Measurements from ENCODE around the gene EIF2S3B. TPM values are rescaled to one million over a fixed set of nuclear protein-coding genes. Genes with fewer than 3 reads are reported as not detected.

Gene EIF2S3B
- total RNA-seq, 4 donors from 2014 or later, result 0.31 TPM; not detected in 3

DNA sequence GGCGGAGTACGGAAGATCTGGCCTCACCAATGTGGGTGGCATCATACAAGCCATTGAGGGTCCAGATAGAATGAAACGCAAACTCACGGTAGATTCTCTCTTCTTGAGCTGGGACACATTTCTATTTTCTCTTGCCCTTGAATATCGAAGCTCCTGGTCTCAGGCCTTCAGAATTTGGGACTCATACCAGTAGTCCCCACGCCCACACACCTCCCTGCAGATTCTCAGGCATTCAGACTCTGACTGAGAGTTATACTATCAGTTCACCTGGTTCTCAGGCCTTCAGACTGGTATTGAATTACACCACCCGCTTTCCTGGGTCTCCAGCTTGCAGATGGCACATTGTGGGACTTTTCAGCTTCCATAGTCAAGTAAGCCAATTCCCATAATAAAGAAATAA lies 37.8 kb downstream of the EIF2S3B start:
- H3K4me1 ChIP-seq, result no peaks in the 10 kb centered on the region
- in situ Hi-C loops (cut with MboI; ENCODE audit: low sequenced_read_pairs in 4 of 4), result no loop called here
- intact Hi-C loops (cut with DNase I; ENCODE audit: low total_unique reads), result no loop called here
- H3K27ac ChIP-seq, result no peak overlapping the region
- no peaks in the 10 kb centered on the region for H3K36me3 ChIP-seq
- ATAC-seq, result no peak
- no peaks in the 10 kb centered on the region for H3K27me3 ChIP-seq
- TF ChIP-seq, protein P1, sequence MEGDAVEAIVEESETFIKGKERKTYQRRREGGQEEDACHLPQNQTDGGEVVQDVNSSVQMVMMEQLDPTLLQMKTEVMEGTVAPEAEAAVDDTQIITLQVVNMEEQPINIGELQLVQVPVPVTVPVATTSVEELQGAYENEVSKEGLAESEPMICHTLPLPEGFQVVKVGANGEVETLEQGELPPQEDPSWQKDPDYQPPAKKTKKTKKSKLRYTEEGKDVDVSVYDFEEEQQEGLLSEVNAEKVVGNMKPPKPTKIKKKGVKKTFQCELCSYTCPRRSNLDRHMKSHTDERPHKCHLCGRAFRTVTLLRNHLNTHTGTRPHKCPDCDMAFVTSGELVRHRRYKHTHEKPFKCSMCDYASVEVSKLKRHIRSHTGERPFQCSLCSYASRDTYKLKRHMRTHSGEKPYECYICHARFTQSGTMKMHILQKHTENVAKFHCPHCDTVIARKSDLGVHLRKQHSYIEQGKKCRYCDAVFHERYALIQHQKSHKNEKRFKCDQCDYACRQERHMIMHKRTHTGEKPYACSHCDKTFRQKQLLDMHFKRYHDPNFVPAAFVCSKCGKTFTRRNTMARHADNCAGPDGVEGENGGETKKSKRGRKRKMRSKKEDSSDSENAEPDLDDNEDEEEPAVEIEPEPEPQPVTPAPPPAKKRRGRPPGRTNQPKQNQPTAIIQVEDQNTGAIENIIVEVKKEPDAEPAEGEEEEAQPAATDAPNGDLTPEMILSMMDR (IDR thresholded peaks at IDR 0.05 in 4 of 5, conservative IDR thresholded peaks at IDR 0.05 in 1 of 5), result no peak
- TF ChIP-seq POLR2A (IDR thresholded peaks at IDR 0.05), result no peak
- H3K4me3 ChIP-seq, result no peak overlapping the region
- no peaks in the 10 kb centered on the region for H3K9me3 ChIP-seq
- no peak for DNase-seq

DNA sequence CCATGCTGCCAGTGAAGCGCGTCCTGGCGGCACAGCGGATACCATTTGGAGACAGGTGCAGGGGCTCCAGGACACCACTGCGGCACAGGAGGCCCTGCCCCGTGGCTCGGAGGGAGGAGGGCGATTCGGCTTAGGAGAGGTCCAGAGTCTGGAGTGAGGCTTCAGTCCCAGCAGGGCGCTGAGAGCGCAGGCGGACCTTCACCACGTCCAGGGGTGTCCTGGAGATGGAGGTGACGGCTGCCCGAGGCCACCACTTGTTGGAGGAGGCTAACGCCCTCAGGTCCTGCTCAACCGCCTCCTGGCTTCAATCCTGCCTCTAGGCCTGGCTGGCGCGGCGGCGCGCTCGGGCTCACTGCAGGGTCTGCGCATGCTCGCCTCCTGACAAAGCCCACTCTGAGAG lies 45.7 kb downstream of the EIF2S3B start:
- H3K9me3 ChIP-seq, result no peaks in the 10 kb centered on the region
- no peak for ATAC-seq
- H3K4me3 ChIP-seq, result no peak overlapping the region
- TF ChIP-seq, protein P1 (IDR thresholded peaks at IDR 0.05 in 4 of 5, conservative IDR thresholded peaks at IDR 0.05 in 1 of 5), result no peak
- no peak for TF ChIP-seq POLR2A (IDR thresholded peaks at IDR 0.05)
- H3K27ac ChIP-seq, result no peak overlapping the region
- no peaks in the 10 kb centered on the region for H3K4me1 ChIP-seq
- in situ Hi-C loops (cut with MboI; ENCODE audit: low sequenced_read_pairs in 4 of 4), result loop anchor here (10.0 to 25.0 kb wide), 4 partner anchors 214 to 397 kb away; no protein-coding TSS in a partner anchor
- H3K36me3 ChIP-seq, result no peaks in the 10 kb centered on the region
- DNase-seq, result no peak
- no peaks in the 10 kb centered on the region for H3K27me3 ChIP-seq
- intact Hi-C loops (cut with DNase I; ENCODE audit: low total_unique reads), result no loop called here

DNA sequence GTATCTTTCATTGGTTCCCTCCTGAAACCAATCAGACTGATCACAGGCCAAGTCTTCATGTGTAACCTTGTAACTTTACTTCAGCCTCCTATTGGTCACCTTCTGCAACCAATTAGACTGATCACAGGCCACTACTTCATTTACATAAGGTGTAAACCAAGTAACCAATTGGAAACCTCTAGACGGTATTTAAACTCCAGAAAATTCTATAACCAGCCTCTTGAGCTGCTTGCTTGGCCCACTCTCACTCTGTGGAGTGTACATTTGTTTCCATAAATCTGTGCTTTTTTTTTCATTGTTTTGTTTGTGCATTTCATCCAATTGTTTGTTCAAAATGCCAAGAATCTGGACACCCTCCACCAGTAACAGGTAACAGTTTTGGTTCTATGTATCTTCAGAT lies 47.5 kb downstream of the EIF2S3B start:
- Histone ChIP-seq H3K27ac (no peak overlapping the region), H3K4me3 (no peak overlapping the region), H3K9me3 (no peaks in the 10 kb centered on the region), H3K36me3 (no peaks in the 10 kb centered on the region), H3K4me1 (no peaks in the 10 kb centered on the region), H3K27me3 (no peaks in the 10 kb centered on the region)
- TF ChIP-seq, protein P1 (IDR thresholded peaks at IDR 0.05 in 4 of 5, conservative IDR thresholded peaks at IDR 0.05 in 1 of 5), result no peak
- TF ChIP-seq POLR2A (IDR thresholded peaks at IDR 0.05), result no peak
- intact Hi-C loops (cut with DNase I; ENCODE audit: low total_unique reads), result no loop called here
- in situ Hi-C loops (cut with MboI; ENCODE audit: low sequenced_read_pairs in 4 of 4), result loop anchor here (10.0 to 25.0 kb wide), 4 partner anchors 216 to 398 kb away; no protein-coding TSS in a partner anchor
- no peak for ATAC-seq
- no peak for DNase-seq

DNA sequence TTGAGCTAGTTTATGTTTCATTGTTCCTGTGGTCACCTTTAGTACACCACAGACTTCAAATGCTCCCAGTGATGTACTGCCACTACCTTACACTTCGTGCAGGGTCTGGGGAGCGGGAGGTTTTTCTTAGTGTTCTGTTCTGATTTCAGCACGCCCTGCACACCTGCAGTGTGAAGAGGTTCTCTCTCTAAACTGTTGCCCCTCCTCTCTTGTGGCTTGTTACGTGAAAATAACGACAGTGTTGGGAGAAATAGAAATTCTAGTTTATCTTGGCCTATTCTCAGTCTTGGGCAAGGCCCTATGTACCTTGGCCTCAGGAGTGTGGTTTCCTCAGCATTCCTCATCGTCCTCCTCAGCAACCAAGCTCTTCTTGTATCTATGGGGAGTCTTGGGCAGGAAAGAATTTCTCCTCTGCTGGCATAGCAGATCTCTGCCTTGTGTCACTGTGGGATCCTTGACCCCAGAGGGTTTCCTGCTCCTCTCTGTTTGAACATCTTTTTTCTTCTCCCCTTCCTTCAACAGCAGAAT lies 48.6 kb downstream of the EIF2S3B start:
- intact Hi-C loops (cut with DNase I; ENCODE audit: low total_unique reads) (no loop called here), in situ Hi-C loops (cut with MboI; ENCODE audit: low sequenced_read_pairs in 4 of 4) (loop anchor here (10.0 to 25.0 kb wide), 4 partner anchors 217 to 399 kb away; no protein-coding TSS in a partner anchor)
- Histone ChIP-seq H3K27ac (no peak overlapping the region), H3K36me3 (no peaks in the 10 kb centered on the region), H3K9me3 (no peaks in the 10 kb centered on the region), H3K4me1 (no peaks in the 10 kb centered on the region), H3K4me3 (no peak overlapping the region), H3K27me3 (no peaks in the 10 kb centered on the region)
- TF ChIP-seq, protein P1 (IDR thresholded peaks at IDR 0.05 in 4 of 5, conservative IDR thresholded peaks at IDR 0.05 in 1 of 5), result no peak
- no peak for TF ChIP-seq POLR2A (IDR thresholded peaks at IDR 0.05)
- DNase-seq (no peak), ATAC-seq (no peak)

Data from gastrocnemius medialis (tissue), 4 donors.